Activated naive CD4-positive, alpha-beta T cell treated with anti-CD3 and anti-CD28 coated beads for 36 hours (primary cell): ENCODE measurements around the gene SLC28A3. TPM values are rescaled to one million over a fixed set of nuclear protein-coding genes. Genes with fewer than 3 reads are reported as not detected.

Source experiments
- CTCF ChIA-PET: fragments of 350-600 bp; sonication (Branson Sonifier 250); formaldehyde crosslinking; loops from one replicate; lab custom pipeline; 2021; ENCODE audit warnings: antibody characterized with exemption; lab: Charles Lee
- DNase-seq: peaks from one replicate; pipeline ENCODE4 v3.0.0-alpha.2; 2020
- H3K27ac Mint-ChIP-seq: one replicate; pipeline ENCODE4 v1.8.0; 2021; ENCODE audit warnings: mild to moderate bottlenecking, mixed read lengths
- H3K27me3 Mint-ChIP-seq: one replicate; pipeline ENCODE4 v1.8.0; 2021; ENCODE audit warnings: low read depth, mixed read lengths
- H3K36me3 Mint-ChIP-seq: one replicate; pipeline ENCODE4 v1.8.0; 2021; ENCODE audit warnings: low read depth, mixed read lengths
- H3K4me1 Mint-ChIP-seq: one replicate; pipeline ENCODE4 v1.8.0; 2021; ENCODE audit warnings: low read depth, mixed read lengths
- H3K4me3 Mint-ChIP-seq: one replicate; pipeline ENCODE4 v1.8.0; 2021; ENCODE audit warnings: mild to moderate bottlenecking, moderate library complexity, mixed read lengths
- H3K9me3 Mint-ChIP-seq: one replicate; pipeline ENCODE4 v1.8.0; 2021; ENCODE audit warnings: mixed read lengths
- intact Hi-C: fragments of 100-400 bp; cut with micrococcal nuclease; formaldehyde crosslinking; loops from one replicate; pipeline ENCODE4 v1.15.1; 2023
- total RNA-seq, 2 experiments: library from RNA; stranded (reverse); gene quantifications; one replicate each; pipeline ENCODE4 v1.2.3, GENCODE V29; 2021

The SLC28A3 gene
- total RNA-seq, 2 experiments from 2014 or later, result 0.32 to 0.33 TPM

- intact Hi-C loops, result loop anchor here (10.0 kb wide), 1 partner anchor 670 kb away; the partner anchor contains the start of gene IDNK
- Mint-ChIP-seq H3K9me3 (no peaks in the 10 kb centered on the region), H3K4me3 (no peak overlapping the region), H3K36me3 (no peaks in the 10 kb centered on the region), H3K4me1 (peaks cover 60% of the 10 kb centered on the region), H3K27ac (peak overlapping the region; percentile 99), H3K27me3 (no peaks in the 10 kb centered on the region)
- CTCF ChIA-PET, result interaction anchor here (0.5 to 2.7 kb wide), 17 partner anchors 9 to 1908 kb away, joined by 3 to 27 read pairs (median 7); partner anchors contain the start of gene AGTPBP1
- DNase-seq, result peak; percentile 49
Measured at GRCh38 chr9:84294241-84294950, 46.2 kb downstream of the SLC28A3 start.

DNA sequence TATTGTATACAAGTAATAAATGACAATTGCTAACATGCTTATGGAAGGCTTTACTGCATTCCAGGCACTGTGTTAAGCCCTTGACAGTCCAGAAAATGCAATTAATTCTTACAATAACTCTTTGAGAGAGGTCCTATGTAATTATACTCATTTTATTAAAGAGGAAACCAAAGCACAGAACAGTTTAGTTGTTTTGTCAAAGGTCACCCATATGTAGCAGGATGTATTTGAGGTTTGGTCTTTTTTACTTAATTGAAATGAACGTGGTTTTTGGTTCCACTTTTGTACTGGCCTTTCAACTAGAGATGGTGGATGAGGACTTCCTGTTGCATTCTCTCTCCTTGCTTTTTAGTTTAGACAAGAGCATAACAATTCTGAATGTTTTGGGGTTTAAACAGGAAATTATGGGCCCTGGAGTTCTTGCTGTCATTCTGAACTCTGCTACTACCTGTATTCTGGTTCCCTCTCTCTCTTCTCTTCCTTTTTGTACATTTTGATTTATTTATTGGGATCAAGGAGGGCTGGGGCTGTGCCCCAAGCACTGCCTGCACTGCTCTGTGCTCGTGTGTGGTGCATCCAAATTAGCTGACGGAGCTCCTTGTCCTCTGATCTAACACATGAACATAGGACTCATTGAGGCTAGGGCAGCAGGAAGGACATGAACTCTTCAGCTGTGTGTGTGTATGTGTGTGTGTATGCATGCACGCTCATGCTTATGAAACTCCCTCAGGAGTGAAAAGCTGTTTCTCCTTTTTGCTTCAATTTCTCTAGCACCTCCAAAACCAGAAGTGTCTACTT lies 47.4 kb downstream of the SLC28A3 start:
- Mint-ChIP-seq H3K4me3 (peak overlapping the region; percentile 26), H3K27ac (peak overlapping the region; percentile 99), H3K27me3 (no peaks in the 10 kb centered on the region), H3K36me3 (no peaks in the 10 kb centered on the region), H3K9me3 (no peaks in the 10 kb centered on the region), H3K4me1 (peaks cover 60% of the 10 kb centered on the region)
- CTCF ChIA-PET, result interaction anchor here (1.0 to 2.7 kb wide), 13 partner anchors 8 to 120 kb away, joined by 3 to 27 read pairs (median 8); no protein-coding TSS in a partner anchor
- DNase-seq, result peak; percentile 35
- intact Hi-C loops, result loop anchor here (10.0 kb wide), 1 partner anchor 668 kb away; the partner anchor contains the start of gene IDNK

DNA sequence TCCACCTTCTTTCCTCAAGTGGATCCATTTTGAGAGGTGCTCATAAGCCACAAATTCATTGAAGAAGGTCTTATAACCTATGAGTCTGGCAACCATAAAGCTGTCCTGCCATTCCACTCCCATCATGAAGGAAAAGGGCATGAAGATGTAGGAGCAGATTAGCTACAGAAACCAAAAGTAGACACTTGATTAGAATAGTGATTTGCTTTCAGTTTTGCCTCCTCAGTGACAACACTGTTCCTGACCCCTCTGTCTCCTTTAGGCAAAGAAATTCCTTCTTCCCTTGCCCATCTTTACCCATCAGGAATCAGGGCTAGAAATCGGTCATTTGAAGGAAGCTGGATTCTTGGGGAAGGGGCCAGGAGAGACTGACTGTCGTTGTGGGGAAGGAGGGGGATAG lies 55.2 kb downstream of the SLC28A3 start:
- Mint-ChIP-seq H3K4me1 (peaks cover 11% of the 10 kb centered on the region), H3K27ac (peak overlapping the region; percentile 19), H3K4me3 (no peak overlapping the region), H3K9me3 (no peaks in the 10 kb centered on the region), H3K36me3 (no peaks in the 10 kb centered on the region), H3K27me3 (no peaks in the 10 kb centered on the region)
- intact Hi-C loops, result no loop called here
- CTCF ChIA-PET, result interaction anchor here (0.7 to 3.0 kb wide), 8 partner anchors 9 to 317 kb away, joined by 3 to 13 read pairs (median 4); no protein-coding TSS in a partner anchor
- no peak for DNase-seq

GRCh38 chr9:84283946-84284345 lies 56.6 kb downstream of the SLC28A3 start:
- Mint-ChIP-seq H3K36me3 (no peaks in the 10 kb centered on the region), H3K4me3 (no peak overlapping the region), H3K4me1 (peaks cover 11% of the 10 kb centered on the region), H3K27ac (no peak overlapping the region), H3K9me3 (no peaks in the 10 kb centered on the region), H3K27me3 (no peaks in the 10 kb centered on the region)
- CTCF ChIA-PET, result interaction anchor here (1.2 to 2.6 kb wide), 2 partner anchors 8 to 11 kb away, joined by 3 to 9 read pairs; no protein-coding TSS in a partner anchor
- DNase-seq, result no peak
- intact Hi-C loops, result no loop called here

GRCh38 chr9:84278130-84278529 lies 62.4 kb downstream of the SLC28A3 start:
- no peaks in the 10 kb centered on the region for H3K9me3 Mint-ChIP-seq
- no peak overlapping the region for H3K27ac Mint-ChIP-seq
- no peaks in the 10 kb centered on the region for H3K4me1 Mint-ChIP-seq
- CTCF ChIA-PET, result interaction anchor here (3.8 kb wide), 1 partner anchor 16 kb away, joined by 12 read pairs; no protein-coding TSS in a partner anchor
- H3K27me3 Mint-ChIP-seq, result peaks cover 13% of the 10 kb centered on the region
- no peak overlapping the region for H3K4me3 Mint-ChIP-seq
- no peak for DNase-seq
- no peaks in the 10 kb centered on the region for H3K36me3 Mint-ChIP-seq
- intact Hi-C loops, result no loop called here

DNA sequence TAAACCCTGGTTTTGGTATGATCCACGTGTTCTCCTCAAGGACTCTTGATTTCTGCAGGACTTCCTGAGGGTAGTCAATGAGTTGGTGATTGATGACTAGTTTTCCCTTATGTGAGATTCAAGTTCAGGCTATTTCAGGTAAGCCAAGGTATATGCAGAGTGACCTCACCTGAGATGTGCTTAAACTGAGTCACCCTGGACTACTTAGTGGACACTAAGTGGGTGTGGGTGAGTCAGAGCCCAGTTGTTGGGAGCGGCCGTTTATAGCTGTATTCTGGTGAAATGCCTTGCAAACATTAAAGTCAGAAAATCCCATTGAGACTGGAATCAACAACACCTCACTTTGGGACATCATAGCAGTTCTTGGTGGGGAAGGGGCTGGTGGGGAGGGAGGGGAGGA lies 62.9 kb downstream of the SLC28A3 start:
- intact Hi-C loops, result no loop called here
- CTCF ChIA-PET, result interaction anchor here (3.8 kb wide), 1 partner anchor 16 kb away, joined by 12 read pairs; no protein-coding TSS in a partner anchor
- no peak for DNase-seq
- H3K4me3 Mint-ChIP-seq, result no peak overlapping the region
- H3K27me3 Mint-ChIP-seq, result peaks cover 17% of the 10 kb centered on the region
- H3K27ac Mint-ChIP-seq, result no peak overlapping the region
- H3K36me3 Mint-ChIP-seq, result no peaks in the 10 kb centered on the region
- H3K9me3 Mint-ChIP-seq, result no peaks in the 10 kb centered on the region
- no peaks in the 10 kb centered on the region for H3K4me1 Mint-ChIP-seq

DNA sequence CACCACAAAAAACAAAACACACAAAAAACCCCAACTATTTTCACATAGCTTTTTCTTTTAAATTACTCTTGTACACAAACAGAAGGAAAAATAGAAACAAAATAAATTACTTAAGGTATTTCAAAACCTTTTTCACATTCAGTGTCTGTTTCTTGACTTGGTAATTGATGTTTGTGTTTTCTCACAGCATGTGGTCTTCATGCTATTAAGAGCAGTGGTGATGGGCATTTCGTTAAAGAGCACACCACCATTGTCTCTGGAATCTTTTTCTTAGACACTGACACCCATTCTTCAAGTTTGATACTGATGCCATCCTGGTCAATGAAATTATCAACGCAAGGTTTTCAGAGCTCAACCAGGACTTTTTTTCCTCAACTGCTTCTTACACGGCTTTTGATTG lies 63.8 kb downstream of the SLC28A3 start:
- peaks cover under 1% of the 10 kb centered on the region for H3K4me1 Mint-ChIP-seq
- CTCF ChIA-PET, result interaction anchor here (1.0 to 3.8 kb wide), 2 partner anchors 8 to 17 kb away, joined by 3 to 12 read pairs; no protein-coding TSS in a partner anchor
- DNase-seq, result no peak

DNA sequence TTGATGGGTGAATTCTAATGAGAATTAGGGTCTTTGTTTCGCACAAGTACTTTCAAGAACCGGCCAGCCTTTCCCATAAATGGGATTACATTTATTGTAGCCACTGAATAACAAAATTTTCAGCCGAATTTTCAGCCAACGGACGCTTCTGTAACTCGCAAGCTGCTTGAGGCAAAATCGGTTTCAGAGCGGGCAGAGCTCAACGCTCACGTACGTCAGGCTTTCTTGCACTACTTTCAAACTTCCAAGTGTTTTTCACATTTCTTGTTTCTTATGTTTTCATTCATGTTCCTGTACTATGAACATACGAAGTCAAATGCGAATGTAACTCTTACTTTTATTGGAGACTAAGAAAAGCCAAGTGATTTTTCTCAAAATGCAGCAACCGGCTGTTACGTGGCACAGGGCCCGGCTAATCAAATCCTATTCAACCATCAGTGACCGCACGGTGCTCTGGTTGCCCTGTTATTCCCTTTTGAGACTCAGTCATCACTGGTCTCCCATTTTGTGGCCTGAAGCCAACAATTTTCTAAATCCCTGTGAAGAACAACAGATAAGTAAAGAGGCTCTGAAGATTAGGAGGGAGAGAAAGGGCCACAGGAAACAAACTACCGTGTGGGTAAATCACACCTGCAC lies 68.5 kb downstream of the SLC28A3 start:
- CTCF ChIA-PET, result no interaction called here

More for the DNA sequence above, 63.8 kb downstream of the SLC28A3 start:
- Mint-ChIP-seq H3K36me3 (no peaks in the 10 kb centered on the region), H3K4me3 (no peak overlapping the region), H3K9me3 (no peaks in the 10 kb centered on the region), H3K27ac (no peak overlapping the region), H3K27me3 (peaks cover 26% of the 10 kb centered on the region)
- intact Hi-C loops, result no loop called here

DNA sequence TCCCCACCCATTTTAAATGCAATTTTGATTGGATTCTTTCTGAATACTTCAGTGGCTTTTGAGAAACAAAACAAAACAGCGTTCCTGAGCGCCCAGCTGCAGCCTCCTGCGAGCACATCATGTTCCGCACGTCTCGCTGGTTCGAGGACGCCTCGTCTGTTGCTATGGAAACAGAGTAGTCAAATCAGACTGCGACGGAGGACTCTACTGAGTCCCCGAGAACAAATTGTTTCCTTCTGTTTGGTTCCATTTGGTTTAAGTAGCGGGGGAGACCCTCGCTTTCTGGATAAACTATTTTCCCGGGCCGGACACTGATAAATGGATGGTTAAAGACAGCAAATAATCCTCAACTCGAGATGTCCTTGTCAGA lies 69.0 kb downstream of the SLC28A3 start:
- CTCF ChIA-PET, result interaction anchor here (2.4 kb wide), 1 partner anchor 22 kb away, joined by 10 read pairs; no protein-coding TSS in a partner anchor
- Mint-ChIP-seq H3K27ac (peak overlapping the region; percentile 59), H3K9me3 (no peaks in the 10 kb centered on the region), H3K27me3 (peaks cover 34% of the 10 kb centered on the region), H3K36me3 (no peaks in the 10 kb centered on the region), H3K4me3 (peak overlapping the region; percentile 75), H3K4me1 (peaks cover 9% of the 10 kb centered on the region)
- DNase-seq, result peak; percentile 79
- intact Hi-C loops, result loop anchor here (1.0 kb wide), 2 partner anchors 25 to 291 kb away; partner anchors contain the start of genes HNRNPK and RMI1

More for the DNA sequence above, 68.5 kb downstream of the SLC28A3 start:
- Mint-ChIP-seq H3K27ac (no peak overlapping the region), H3K27me3 (peaks cover 34% of the 10 kb centered on the region), H3K4me3 (peak overlapping the region; percentile 75), H3K9me3 (no peaks in the 10 kb centered on the region), H3K36me3 (no peaks in the 10 kb centered on the region), H3K4me1 (peaks cover 7% of the 10 kb centered on the region)
- intact Hi-C loops, result loop anchor here (1.0 kb wide), 2 partner anchors 24 to 292 kb away; partner anchors contain the start of genes HNRNPK and RMI1
- no peak for DNase-seq

DNA sequence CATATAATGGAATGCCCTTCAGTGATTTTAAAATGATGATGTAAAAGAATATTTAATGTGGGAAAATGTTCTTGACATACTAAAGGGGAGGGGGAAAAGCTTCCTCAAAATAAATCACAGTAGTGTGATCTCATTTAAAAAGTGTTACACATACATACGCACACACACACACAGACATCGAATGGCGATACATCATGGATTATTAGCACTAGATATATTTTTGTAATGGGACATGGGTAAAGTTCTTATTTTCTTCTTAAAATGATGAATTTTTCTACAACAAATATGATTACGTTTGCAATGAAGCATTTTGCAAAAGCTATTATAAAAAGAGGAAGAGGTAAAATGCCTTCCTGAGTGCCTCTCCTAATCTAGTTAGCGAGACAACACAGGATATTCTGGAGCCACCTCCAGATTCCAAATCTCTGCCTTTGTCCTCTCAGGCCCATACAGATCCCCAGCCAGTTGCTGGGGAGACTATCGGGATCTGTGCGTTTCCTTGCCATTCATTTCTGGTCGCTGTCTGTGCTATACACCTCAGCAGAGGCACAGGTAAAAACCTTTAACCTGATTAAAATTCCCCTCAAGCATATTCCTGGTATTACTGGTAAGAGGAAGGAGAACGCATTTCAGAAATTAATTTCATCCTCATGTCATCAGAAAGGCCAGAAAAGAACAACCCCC lies 69.6 kb downstream of the SLC28A3 start:
- intact Hi-C loops, result loop anchor here (1.0 kb wide), 2 partner anchors 25 to 291 kb away; partner anchors contain the start of genes HNRNPK and RMI1
- Mint-ChIP-seq H3K4me1 (peaks cover 14% of the 10 kb centered on the region), H3K36me3 (no peaks in the 10 kb centered on the region), H3K27me3 (peaks cover 34% of the 10 kb centered on the region), H3K9me3 (no peaks in the 10 kb centered on the region), H3K4me3 (peak overlapping the region; percentile 75), H3K27ac (peak overlapping the region; percentile 59)
- CTCF ChIA-PET, result interaction anchor here (2.4 kb wide), 1 partner anchor 23 kb away, joined by 10 read pairs; no protein-coding TSS in a partner anchor
- DNase-seq, result no peak

- no peaks in the 10 kb centered on the region for H3K36me3 Mint-ChIP-seq
- no peaks in the 10 kb centered on the region for H3K9me3 Mint-ChIP-seq
- H3K27ac Mint-ChIP-seq, result peak overlapping the region; percentile 53
- peaks cover 10% of the 10 kb centered on the region for H3K4me1 Mint-ChIP-seq
- intact Hi-C loops, result loop anchor here (1.0 kb wide), 2 partner anchors 30 to 345 kb away; partner anchors contain the start of gene KIF27
- H3K4me3 Mint-ChIP-seq, result peak overlapping the region; percentile 29
- peak; percentile 47 for DNase-seq
- CTCF ChIA-PET, result interaction anchor here (0.6 to 1.5 kb wide), 4 partner anchors 19 to 56 kb away, joined by 4 to 8 read pairs (median 5); no protein-coding TSS in a partner anchor
- H3K27me3 Mint-ChIP-seq, result peaks cover 4% of the 10 kb centered on the region
Measured at GRCh38 chr9:84266087-84266561, 74.4 kb downstream of the SLC28A3 start.
